A549 treated with DMSO at 1 μM for 4 hours (cell line): ENCODE results near the gene IFNGR1. TPM values are rescaled to one million over a fixed set of nuclear protein-coding genes. Genes with fewer than 3 reads are reported as not detected.

ENCODE experiments used
- total RNA-seq: library from RNA; stranded (reverse); fragments of 200-300 nt; extraction: Qiagen RNA extraction; gene quantifications from 5 replicates; pipeline ENCODE4 v1.2.3, GENCODE V29; 2022; ENCODE audit warnings: low read depth

IFNGR1 gene
- 24.7 to 30.2 TPM (median 28.0 TPM) in 5 replicates for total RNA-seq

GRCh38 chr6:137218917-137219663, at the start of gene IFNGR1:
IFNGR1 (minus strand) TSS chr6:137219385; CDS start chr6:137219327, 58 bp downstream.

DNA sequence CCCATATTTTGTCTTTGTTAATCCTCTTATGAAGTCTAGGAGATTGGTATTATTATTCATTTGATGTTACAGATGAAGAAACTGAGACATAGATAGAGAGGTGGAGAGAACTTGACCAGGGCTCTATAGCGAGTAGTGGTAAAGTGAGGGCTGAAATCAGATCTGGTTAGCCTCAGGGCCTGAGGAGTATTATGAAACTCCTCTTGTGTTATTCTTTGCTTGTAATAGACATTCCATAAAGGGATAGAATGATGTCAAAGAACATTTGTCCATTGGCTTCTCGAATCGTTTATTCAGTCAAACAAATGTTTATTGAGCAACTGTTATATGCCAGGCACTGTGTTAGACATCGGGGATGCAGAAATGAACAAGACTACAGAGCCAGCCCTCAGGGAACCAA, 45.7 kb downstream of the IFNGR1 start, which contains the start of gene IL22RA2:
Gene IL22RA2 (minus strand): TSS at position 144 of the 400 bp plus-strand sequence. CDS start 11,895 bp downstream, outside the sequence.

Other genes starting within 250 kb of the IFNGR1 start
- gene IL20RA, start 174.4 kb downstream of the IFNGR1 start, total RNA-seq, result 0.02 to 0.03 TPM in 2 of 5 replicates, not detected in the others
- not detected in 5 replicates for gene IL22RA2, start 45.7 kb downstream of the IFNGR1 start, total RNA-seq